DLD1 (cell line): ENCODE results near the gene PP2D1.
"Not testable (repeated sequence)": the region's sequence is repeated elsewhere in the genome, so short reads cannot be mapped to it uniquely, and the experiment has no call there.

Experiments used
- in situ Hi-C: cut with HindIII; loops from 2 replicates; pipeline ENCODE4 v1.10.0; 2017; ENCODE audit warnings: low sequenced_read_pairs

The PP2D1 gene

GRCh38 chr3:19997502-19997901, 14.6 kb downstream of the PP2D1 start:
- in situ Hi-C loops = no loop called here

- in situ Hi-C loops = no loop called here
Measured at GRCh38 chr3:19994796-19995195, 17.3 kb downstream of the PP2D1 start.

- in situ Hi-C loops = not testable (repeated sequence)
Measured at GRCh38 chr3:19988904-19989303, 23.2 kb downstream of the PP2D1 start.

GRCh38 chr3:19972054-19972453, 40.0 kb downstream of the PP2D1 start:
- in situ Hi-C loops = no loop called here

GRCh38 chr3:19970327-19970726, 41.7 kb downstream of the PP2D1 start:
- in situ Hi-C loops = no loop called here

- in situ Hi-C loops = no loop called here
Measured at GRCh38 chr3:19967812-19968211, 44.3 kb downstream of the PP2D1 start.

- in situ Hi-C loops = no loop called here
Measured at GRCh38 chr3:19967208-19967607, 44.9 kb downstream of the PP2D1 start.

- in situ Hi-C loops = no loop called here
Measured at GRCh38 chr3:19961960-19962359, 50.1 kb downstream of the PP2D1 start.

- in situ Hi-C loops = no loop called here
Measured at GRCh38 chr3:19960696-19961095, 51.4 kb downstream of the PP2D1 start.

GRCh38 chr3:19959505-19959904, 52.6 kb downstream of the PP2D1 start:
- in situ Hi-C loops = no loop called here

GRCh38 chr3:19957354-19957753, 54.7 kb downstream of the PP2D1 start:
- in situ Hi-C loops = not testable (repeated sequence)

GRCh38 chr3:19954676-19955075, 57.4 kb downstream of the PP2D1 start:
- in situ Hi-C loops = no loop called here

- in situ Hi-C loops = no loop called here
Measured at GRCh38 chr3:19950316-19950715, 61.7 kb downstream of the PP2D1 start.

- in situ Hi-C loops = loop anchor here (25.0 kb wide), 1 partner anchor 89 kb away; the partner anchor contains the start of gene KAT2B
Measured at GRCh38 chr3:19948226-19948591, 63.9 kb downstream of the PP2D1 start.

- in situ Hi-C loops = loop anchor here (25.0 kb wide), 1 partner anchor 90 kb away; the partner anchor contains the start of gene KAT2B
Measured at GRCh38 chr3:19947549-19948225, 64.4 kb downstream of the PP2D1 start.

GRCh38 chr3:19946832-19947548, 65.1 kb downstream of the PP2D1 start, which contains the start of gene RAB5A:
Gene RAB5A (plus strand): TSS chr3:19947097. CDS start chr3:19950899, 3,802 bp downstream.
- in situ Hi-C loops = loop anchor here (25.0 kb wide), 1 partner anchor 90 kb away; the partner anchor contains the start of gene KAT2B

GRCh38 chr3:19945969-19946831, 65.9 kb downstream of the PP2D1 start:
- in situ Hi-C loops = loop anchor here (25.0 kb wide), 1 partner anchor 91 kb away; the partner anchor contains the start of gene KAT2B

GRCh38 chr3:19945534-19945933, 66.5 kb downstream of the PP2D1 start:
- in situ Hi-C loops = loop anchor here (25.0 kb wide), 1 partner anchor 92 kb away; the partner anchor contains the start of gene KAT2B

GRCh38 chr3:19940643-19941042, 71.4 kb downstream of the PP2D1 start:
- in situ Hi-C loops = loop anchor here (5.0 to 25.0 kb wide), 2 partner anchors 48 to 97 kb away; partner anchors contain the start of gene KAT2B

GRCh38 chr3:19938295-19938627, 73.8 kb downstream of the PP2D1 start:
- in situ Hi-C loops = loop anchor here (25.0 kb wide), 1 partner anchor 99 kb away; the partner anchor contains the start of gene KAT2B
